Type B pancreatic cell (in vitro differentiated cells): Measurements from ENCODE around the gene PCSK9. TPM values are rescaled to one million over a fixed set of nuclear protein-coding genes. Genes with fewer than 3 reads are reported as not detected.

ENCODE experiments used
- DNase-seq: peaks from one replicate; pipeline ENCODE4 v3.0.0; 2021; ENCODE audit warnings: mixed read lengths; ENCODE audit not compliant: unreplicated experiment; ENCODE audit errors: extremely low spot score
- H3K27ac Mint-ChIP-seq: 2 replicates; pipeline ENCODE4 v1.8.0; 2021; ENCODE audit warnings: mild to moderate bottlenecking, mixed read lengths
- H3K27me3 Mint-ChIP-seq: 2 replicates; pipeline ENCODE4 v1.8.0; 2021; ENCODE audit warnings: mixed read lengths
- H3K36me3 Mint-ChIP-seq: 2 replicates; pipeline ENCODE4 v1.8.0; 2021; ENCODE audit warnings: mixed read lengths
- H3K4me1 Mint-ChIP-seq: one replicate; pipeline ENCODE4 v1.8.0; 2021; ENCODE audit warnings: mixed read lengths; ENCODE audit not compliant: unreplicated experiment
- H3K4me3 Mint-ChIP-seq: 2 replicates; pipeline ENCODE4 v1.8.0; 2021; ENCODE audit warnings: mild to moderate bottlenecking, mixed read lengths
- H3K9me3 Mint-ChIP-seq: 2 replicates; pipeline ENCODE4 v1.8.0; 2021; ENCODE audit warnings: mixed read lengths
- CTCF ChIP-seq: fragments of 200-600 bp; sonication (generic); conservative IDR thresholded peaks from 2 replicates; pipeline ENCODE4 v1.5.0; 2021; ENCODE audit warnings: antibody characterized with exemption, mild to moderate bottlenecking
- total RNA-seq: library from RNA; stranded (reverse); gene quantifications from 2 replicates; pipeline ENCODE4 v1.2.1, GENCODE V29; 2021; ENCODE audit warnings: low replicate concordance

The PCSK9 gene
- total RNA-seq, 1 donor from 2014 or later, result 15.3 TPM

GRCh38 chr1:55067022-55067778 is 27.9 kb downstream of the PCSK9 start:
- no peaks in the 10 kb centered on the region for H3K9me3 Mint-ChIP-seq
- no peak overlapping the region for H3K4me3 Mint-ChIP-seq
- DNase-seq, result no peak
- TF ChIP-seq CTCF, result no peak
- peaks cover 31% of the 10 kb centered on the region for H3K36me3 Mint-ChIP-seq
- no peaks in the 10 kb centered on the region for H3K27me3 Mint-ChIP-seq
- H3K27ac Mint-ChIP-seq, result peak overlapping the region; percentile 39
- H3K4me1 Mint-ChIP-seq, result peaks cover 5% of the 10 kb centered on the region

DNA sequence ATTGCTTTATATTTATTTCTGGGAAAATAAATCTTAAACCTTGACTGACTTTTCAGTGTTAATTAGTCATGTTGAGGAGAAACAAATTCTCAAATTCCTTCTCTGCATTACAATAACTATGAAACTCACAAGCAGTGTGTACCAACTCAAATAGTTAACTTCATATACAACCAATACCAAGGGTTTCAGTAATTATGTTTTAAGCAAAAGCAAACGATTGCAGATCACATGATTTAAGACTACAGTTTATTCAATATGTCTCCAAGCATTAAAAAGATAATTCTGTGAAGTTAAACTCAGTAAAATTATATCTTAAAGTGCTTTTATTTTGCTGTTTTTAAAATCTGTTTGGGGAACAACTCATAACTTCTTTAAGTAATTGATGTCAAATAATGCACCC is 28.6 kb downstream of the PCSK9 start:
- H3K27ac Mint-ChIP-seq, result no peak overlapping the region
- no peaks in the 10 kb centered on the region for H3K27me3 Mint-ChIP-seq
- no peak overlapping the region for H3K4me3 Mint-ChIP-seq
- H3K4me1 Mint-ChIP-seq, result peaks cover 5% of the 10 kb centered on the region
- H3K9me3 Mint-ChIP-seq, result no peaks in the 10 kb centered on the region
- no peak for DNase-seq
- peaks cover 36% of the 10 kb centered on the region for H3K36me3 Mint-ChIP-seq
- TF ChIP-seq CTCF, result no peak

GRCh38 chr1:55068638-55069037 is 29.3 kb downstream of the PCSK9 start:
- Mint-ChIP-seq H3K36me3 (peaks cover 38% of the 10 kb centered on the region), H3K27me3 (no peaks in the 10 kb centered on the region), H3K9me3 (no peaks in the 10 kb centered on the region), H3K27ac (no peak overlapping the region), H3K4me3 (no peak overlapping the region), H3K4me1 (peaks cover 5% of the 10 kb centered on the region)
- DNase-seq, result no peak
- TF ChIP-seq CTCF, result no peak

- H3K36me3 Mint-ChIP-seq, result peaks cover 40% of the 10 kb centered on the region
- H3K4me1 Mint-ChIP-seq, result peaks cover 5% of the 10 kb centered on the region
- H3K27me3 Mint-ChIP-seq, result no peaks in the 10 kb centered on the region
- no peaks in the 10 kb centered on the region for H3K9me3 Mint-ChIP-seq
- no peak for DNase-seq
- no peak overlapping the region for H3K4me3 Mint-ChIP-seq
- H3K27ac Mint-ChIP-seq, result no peak overlapping the region
- TF ChIP-seq CTCF, result no peak
These were observed 29.9 kb downstream of the PCSK9 start for GRCh38 chr1:55069280-55069679.

- H3K27ac Mint-ChIP-seq, result no peak overlapping the region
- no peaks in the 10 kb centered on the region for H3K9me3 Mint-ChIP-seq
These were observed 31.2 kb downstream of the PCSK9 start for GRCh38 chr1:55070293-55071164.

More at GRCh38 chr1:55070293-55071164, 31.2 kb downstream of the PCSK9 start:
- no peak for DNase-seq
- H3K36me3 Mint-ChIP-seq, result peaks cover 40% of the 10 kb centered on the region
- no peaks in the 10 kb centered on the region for H3K27me3 Mint-ChIP-seq
- H3K4me1 Mint-ChIP-seq, result peaks cover 5% of the 10 kb centered on the region
- no peak for TF ChIP-seq CTCF
- H3K4me3 Mint-ChIP-seq, result no peak overlapping the region
